Endothelial cell (in vitro differentiated cells): ENCODE measurements around the gene FCRL5. TPM values are rescaled to one million over a fixed set of nuclear protein-coding genes. Genes with fewer than 3 reads are reported as not detected.
A peak's percentile ranks its signal among the peaks of the same experiment; 100 is the strongest.

ENCODE experiments used
- DNase-seq: peaks from one replicate; pipeline ENCODE4 v3.0.0; 2021; ENCODE audit warnings: low spot score
- H3K27ac Mint-ChIP-seq: one replicate; pipeline ENCODE4 v1.8.0; 2021; ENCODE audit warnings: mixed read lengths, inconsistent platforms; ENCODE audit not compliant: unreplicated experiment
- H3K27me3 Mint-ChIP-seq: one replicate; pipeline ENCODE4 v1.8.0; 2021; ENCODE audit warnings: mild to moderate bottlenecking, moderate library complexity, mixed read lengths, inconsistent platforms; ENCODE audit not compliant: unreplicated experiment
- H3K36me3 Mint-ChIP-seq: one replicate; pipeline ENCODE4 v1.8.0; 2021; ENCODE audit warnings: mild to moderate bottlenecking, low read depth, mixed read lengths, inconsistent platforms; ENCODE audit not compliant: unreplicated experiment
- H3K4me1 Mint-ChIP-seq: one replicate; pipeline ENCODE4 v1.8.0; 2021; ENCODE audit warnings: mild to moderate bottlenecking, mixed read lengths, inconsistent platforms; ENCODE audit not compliant: unreplicated experiment
- H3K4me3 Mint-ChIP-seq: one replicate; pipeline ENCODE4 v1.8.0; 2021; ENCODE audit warnings: mild to moderate bottlenecking, mixed read lengths, inconsistent platforms; ENCODE audit not compliant: unreplicated experiment
- H3K9me3 Mint-ChIP-seq: one replicate; pipeline ENCODE4 v1.8.0; 2021; ENCODE audit warnings: mixed read lengths, inconsistent platforms; ENCODE audit not compliant: unreplicated experiment
- total RNA-seq: library from RNA; stranded (reverse); fragmentation: NEBNext Ultra II Directional; extraction: Animal tissue kit (Norgen Biotek cat#: 25700); gene quantifications from one replicate; pipeline ENCODE4 v1.2.1, GENCODE V29; 2021; ENCODE audit not compliant: unreplicated experiment
- TF ChIP-seq, protein P1 (sequence below): fragments of 200-600 bp; sonication (generic); IDR thresholded peaks from one replicate; pipeline ENCODE4 v1.5.0; 2021; ENCODE audit warnings: antibody characterized with exemption; ENCODE audit not compliant: unreplicated experiment

The FCRL5 gene
- total RNA-seq, 1 donor from 2014 or later = not detected

DNA sequence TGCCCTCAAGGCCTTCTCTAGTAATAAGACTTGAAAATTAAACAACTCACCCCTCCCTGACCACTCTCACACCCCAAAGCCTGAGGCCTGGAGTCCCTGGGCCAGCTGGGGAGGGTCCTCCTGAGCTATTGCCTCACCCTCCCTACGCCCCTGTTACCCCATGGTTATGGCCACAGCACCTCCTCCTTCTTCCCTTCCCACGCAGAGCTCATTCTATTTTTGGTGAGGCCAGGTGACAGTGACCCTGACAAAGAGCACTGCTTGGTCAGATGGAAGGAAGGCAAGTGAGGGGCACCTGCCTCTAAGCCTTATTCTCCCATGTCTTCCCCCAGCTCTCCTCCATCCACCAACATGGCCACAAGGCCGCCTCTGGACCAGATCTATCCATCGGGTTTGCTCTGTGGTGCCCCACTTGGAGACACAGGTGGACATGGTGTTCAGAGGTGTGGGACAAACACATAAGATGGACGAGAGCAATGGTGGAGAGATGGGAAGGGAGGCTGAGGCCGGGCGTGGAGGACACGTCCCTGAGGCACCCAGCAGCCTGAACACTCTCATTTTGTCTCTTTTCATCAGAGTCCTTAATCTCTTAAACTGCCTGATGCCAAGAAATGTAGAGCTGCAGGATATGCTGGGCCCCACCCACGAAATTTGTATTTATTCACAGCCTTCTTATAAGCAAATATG is 42.6 kb downstream of the FCRL5 start:
- Mint-ChIP-seq H3K4me3 (no peak overlapping the region), H3K4me1 (peaks cover 8% of the 10 kb centered on the region), H3K27ac (no peak overlapping the region), H3K9me3 (no peaks in the 10 kb centered on the region), H3K27me3 (no peaks in the 10 kb centered on the region), H3K36me3 (no peaks in the 10 kb centered on the region)
- no peak for DNase-seq
- TF ChIP-seq, protein P1, sequence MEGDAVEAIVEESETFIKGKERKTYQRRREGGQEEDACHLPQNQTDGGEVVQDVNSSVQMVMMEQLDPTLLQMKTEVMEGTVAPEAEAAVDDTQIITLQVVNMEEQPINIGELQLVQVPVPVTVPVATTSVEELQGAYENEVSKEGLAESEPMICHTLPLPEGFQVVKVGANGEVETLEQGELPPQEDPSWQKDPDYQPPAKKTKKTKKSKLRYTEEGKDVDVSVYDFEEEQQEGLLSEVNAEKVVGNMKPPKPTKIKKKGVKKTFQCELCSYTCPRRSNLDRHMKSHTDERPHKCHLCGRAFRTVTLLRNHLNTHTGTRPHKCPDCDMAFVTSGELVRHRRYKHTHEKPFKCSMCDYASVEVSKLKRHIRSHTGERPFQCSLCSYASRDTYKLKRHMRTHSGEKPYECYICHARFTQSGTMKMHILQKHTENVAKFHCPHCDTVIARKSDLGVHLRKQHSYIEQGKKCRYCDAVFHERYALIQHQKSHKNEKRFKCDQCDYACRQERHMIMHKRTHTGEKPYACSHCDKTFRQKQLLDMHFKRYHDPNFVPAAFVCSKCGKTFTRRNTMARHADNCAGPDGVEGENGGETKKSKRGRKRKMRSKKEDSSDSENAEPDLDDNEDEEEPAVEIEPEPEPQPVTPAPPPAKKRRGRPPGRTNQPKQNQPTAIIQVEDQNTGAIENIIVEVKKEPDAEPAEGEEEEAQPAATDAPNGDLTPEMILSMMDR = no peak

DNA sequence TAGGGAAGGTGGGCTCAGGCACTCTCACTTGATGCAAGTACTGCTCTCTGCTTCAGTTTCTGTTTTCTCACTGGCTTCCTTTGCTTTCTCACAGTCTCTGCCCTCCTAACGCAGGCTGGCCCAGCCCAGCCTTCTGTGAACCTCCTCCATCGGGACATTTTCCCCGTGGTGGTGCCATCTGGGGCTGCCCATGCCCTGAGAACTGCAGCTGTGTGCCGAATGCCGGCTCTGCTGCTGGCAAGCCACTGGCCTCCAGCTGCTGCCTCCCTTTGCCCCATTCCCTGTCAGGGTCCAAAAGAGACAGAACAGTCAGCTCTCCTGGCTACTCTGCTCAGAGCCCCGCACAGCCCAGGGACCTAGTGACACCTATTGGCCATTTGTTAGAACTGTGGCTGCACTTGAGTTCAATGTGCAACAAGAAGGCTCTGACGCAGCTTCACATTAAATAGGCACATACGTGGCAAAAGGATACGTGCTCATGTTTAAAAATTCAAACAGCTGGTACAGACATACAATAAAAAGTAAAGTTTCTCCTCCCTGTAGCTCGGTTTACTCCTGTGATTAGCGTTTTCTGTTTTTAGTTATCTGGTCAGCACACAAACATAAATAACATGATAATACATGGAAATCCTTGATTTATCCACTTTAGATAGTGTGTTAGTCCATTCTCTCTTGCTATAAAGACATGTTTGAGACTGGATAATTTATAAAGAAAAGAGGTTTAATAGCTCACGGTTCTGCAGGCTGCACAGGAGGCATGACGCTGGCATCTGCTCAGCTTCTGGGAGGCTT is 46.6 kb downstream of the FCRL5 start:
- no peak overlapping the region for H3K27ac Mint-ChIP-seq
- TF ChIP-seq, protein P1 = peak; percentile 60
- no peaks in the 10 kb centered on the region for H3K36me3 Mint-ChIP-seq
- H3K4me3 Mint-ChIP-seq = no peak overlapping the region
- DNase-seq = peak; percentile 52
- no peaks in the 10 kb centered on the region for H3K4me1 Mint-ChIP-seq
- H3K27me3 Mint-ChIP-seq = no peaks in the 10 kb centered on the region
- no peaks in the 10 kb centered on the region for H3K9me3 Mint-ChIP-seq

DNA sequence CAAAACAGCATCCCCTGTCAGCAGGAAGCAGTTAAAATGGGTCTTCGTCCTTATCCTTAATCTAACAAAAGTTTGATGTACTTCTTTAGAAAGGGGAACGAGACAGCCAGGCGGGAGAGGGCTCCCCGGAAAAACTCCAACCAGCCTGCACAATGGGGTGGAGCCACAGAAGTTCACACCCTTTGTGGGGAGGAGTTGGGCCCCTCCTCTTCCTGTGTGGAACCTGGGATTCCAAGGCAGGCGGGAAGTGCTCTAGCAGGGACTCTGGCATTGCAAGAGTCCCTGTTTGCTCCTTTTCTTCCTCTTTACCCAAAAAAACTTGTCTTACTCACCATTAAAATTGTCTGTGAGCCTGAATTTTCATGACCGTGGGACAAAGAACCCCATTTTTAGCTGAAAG is 47.7 kb downstream of the FCRL5 start:
- H3K27ac Mint-ChIP-seq = no peak overlapping the region
- H3K9me3 Mint-ChIP-seq = no peaks in the 10 kb centered on the region
- TF ChIP-seq, protein P1 = no peak
- no peak for DNase-seq
- H3K36me3 Mint-ChIP-seq = no peaks in the 10 kb centered on the region
- peaks cover 1% of the 10 kb centered on the region for H3K27me3 Mint-ChIP-seq
- no peak overlapping the region for H3K4me3 Mint-ChIP-seq
- H3K4me1 Mint-ChIP-seq = no peaks in the 10 kb centered on the region

DNA sequence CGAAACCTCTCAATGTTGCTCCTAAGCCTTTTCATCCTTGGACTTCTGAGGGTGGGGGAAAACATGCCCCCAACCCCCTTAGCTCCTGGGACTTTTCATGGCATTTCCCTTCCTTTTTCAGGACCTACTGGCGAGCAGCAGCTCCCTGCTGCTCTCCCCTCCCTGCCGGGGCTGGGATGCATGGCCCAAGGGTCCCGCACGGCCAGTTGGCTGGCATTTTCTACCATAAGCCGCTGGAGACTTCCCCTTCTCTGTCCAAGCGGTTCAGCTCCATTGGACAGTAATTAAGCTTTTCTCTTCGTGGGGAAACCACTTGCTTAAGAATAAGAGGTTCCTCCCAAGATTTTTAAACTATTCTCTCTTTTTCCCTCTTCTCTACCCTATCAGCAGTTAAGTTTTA is 52.8 kb downstream of the FCRL5 start:
- Mint-ChIP-seq H3K27me3 (peaks cover 1% of the 10 kb centered on the region), H3K9me3 (no peaks in the 10 kb centered on the region), H3K36me3 (no peaks in the 10 kb centered on the region), H3K4me1 (no peaks in the 10 kb centered on the region), H3K27ac (no peak overlapping the region), H3K4me3 (no peak overlapping the region)
- no peak for DNase-seq
- TF ChIP-seq, protein P1 = no peak

DNA sequence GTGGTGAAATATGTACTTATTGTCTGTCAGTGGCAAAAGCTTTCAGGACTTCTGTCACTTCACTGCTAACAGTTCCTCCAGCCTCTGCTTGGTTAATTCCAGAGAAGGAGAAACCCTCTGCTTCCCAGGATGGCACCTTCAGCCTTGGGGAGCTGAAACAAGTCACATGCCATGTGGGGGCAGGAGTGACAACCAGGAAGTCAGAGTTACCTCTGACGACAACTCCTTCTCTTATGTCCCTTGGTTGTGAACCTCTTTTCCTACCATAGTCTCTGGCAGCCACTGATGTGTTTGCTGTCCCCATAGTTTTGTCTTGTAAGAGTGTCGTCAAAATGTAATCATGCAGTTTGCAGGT is 53.6 kb downstream of the FCRL5 start:
- Mint-ChIP-seq H3K36me3 (no peaks in the 10 kb centered on the region), H3K27me3 (peaks cover 1% of the 10 kb centered on the region), H3K4me3 (no peak overlapping the region), H3K27ac (no peak overlapping the region), H3K4me1 (no peaks in the 10 kb centered on the region), H3K9me3 (no peaks in the 10 kb centered on the region)
- DNase-seq = no peak
- TF ChIP-seq, protein P1 = no peak
